ENCODE results near the gene AMBP. TPM values are rescaled to one million over a fixed set of nuclear protein-coding genes. Genes with fewer than 3 reads are reported as not detected.
A peak's percentile ranks its signal among the peaks of the same experiment; 100 is the strongest.

Gene AMBP
- total RNA-seq, 1 experiment from 2014 or later, result 0.20 TPM

DNA sequence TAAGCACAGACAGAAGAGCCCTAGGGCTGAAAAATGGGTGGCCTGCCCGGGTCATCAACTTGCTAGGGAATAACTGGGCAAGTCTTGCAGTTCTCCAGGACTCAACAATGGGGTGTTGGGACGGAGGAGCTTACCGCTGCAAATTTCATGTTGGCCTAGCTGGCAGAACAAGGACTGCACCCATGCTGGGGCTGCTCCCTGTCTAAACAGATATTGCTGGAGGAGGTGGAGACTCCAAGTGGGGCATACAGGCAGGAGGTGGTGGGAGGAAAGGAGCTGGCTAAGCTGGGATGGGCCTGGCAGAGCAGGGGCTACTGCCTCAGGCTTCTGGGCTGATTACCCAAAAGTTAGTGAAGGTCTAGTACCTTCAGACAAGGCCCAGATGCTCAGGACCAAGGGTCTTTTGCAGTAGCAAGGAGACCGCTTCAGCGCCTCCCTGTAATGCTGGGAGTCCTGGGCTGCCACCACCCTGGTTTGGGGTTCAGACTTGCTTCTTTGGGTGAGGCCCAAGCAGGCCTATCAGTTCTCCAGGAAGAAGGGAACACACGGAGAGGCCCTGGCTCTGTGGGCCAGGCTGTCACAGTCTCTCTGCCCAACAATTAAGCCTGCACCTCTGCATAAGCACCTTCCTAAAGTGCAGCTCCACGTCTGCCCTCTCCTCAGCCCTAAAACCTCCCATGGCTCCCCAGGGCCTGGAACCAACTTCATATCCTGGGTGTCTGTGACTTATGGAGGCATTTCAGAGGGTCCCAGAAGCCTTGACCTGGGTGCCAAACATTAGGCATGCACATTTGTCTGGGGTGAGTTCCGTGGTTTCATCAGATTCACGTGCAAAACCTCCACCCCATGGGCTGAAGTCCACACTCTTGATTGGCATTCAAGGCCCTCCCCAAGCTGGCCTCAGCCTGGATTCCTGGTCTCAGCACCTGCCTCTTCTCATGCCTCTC, 45.2 kb upstream of the AMBP start:
- H4K5ac ChIP-seq (ENCODE audit: insufficient read length, low read depth, low read length), result no peak overlapping the region
- peaks cover 7 to 32% of the 10 kb centered on the region in 2 experiments for H3K4me1 Mint-ChIP-seq
- H3K56ac ChIP-seq (ENCODE audit: insufficient read length, low read depth, low read length), result no peak overlapping the region
- H2AFZ ChIP-seq (ENCODE audit: low read length), result no peak overlapping the region
- no peak overlapping the region for H4K91ac ChIP-seq (ENCODE audit: insufficient read length, low read depth, low read length)
- no peaks in the 10 kb centered on the region for H3K79me1 ChIP-seq (ENCODE audit: insufficient read depth, low read depth, low read length, poor library complexity, severe bottlenecking)
- H3K23me2 ChIP-seq (ENCODE audit: insufficient read length, low read depth, low read length, poor library complexity, severe bottlenecking), result no peaks in the 10 kb centered on the region
- H3K27ac Mint-ChIP-seq, result peak overlapping the region in 1 of 3 experiments; percentile 66; a peak in 1 of 7 replicates
- H2BK5ac ChIP-seq (ENCODE audit: insufficient read length, low read length), result no peak overlapping the region
- WGBS (ENCODE audit: extremely low coverage, insufficient read length, low lambda C conversion rate), result no CpG with 5 or more reads among the region's 9 CpGs
- no peaks in the 10 kb centered on the region for H3K9me3 ChIP-seq (ENCODE audit: control insufficient read depth, low read depth, low read length)
- no peak overlapping the region for H3K4ac ChIP-seq (ENCODE audit: low read depth, low read length)
- TF ChIP-seq CTCF (conservative IDR thresholded peaks at IDR 0.05), result no peak
- H3K4me1 ChIP-seq (ENCODE audit: insufficient read depth, low read length), result no peaks in the 10 kb centered on the region
- DNase-seq, result no peak
- H3K27me3 Mint-ChIP-seq (ENCODE audit: low read depth), result peaks cover 30% of the 10 kb centered on the region
- H4K20me1 ChIP-seq (ENCODE audit: control insufficient read depth, insufficient read depth, insufficient read length), result no peaks in the 10 kb centered on the region
- H3K18ac ChIP-seq (ENCODE audit: insufficient read length, low read depth, low read length), result no peak overlapping the region
- no peaks in the 10 kb centered on the region for H3K27me3 ChIP-seq (ENCODE audit: insufficient read depth, low read length)
- H3K27ac ChIP-seq (ENCODE audit: insufficient read length, low read depth, low read length), result no peak overlapping the region
- H3T11ph ChIP-seq (ENCODE audit: low read length), result no peak overlapping the region
- no peak overlapping the region for H3K4me2 ChIP-seq (ENCODE audit: insufficient read depth, insufficient read length, low read length)
- no peak overlapping the region for H3K4me3 Mint-ChIP-seq
- no peak overlapping the region for H2AK5ac ChIP-seq (ENCODE audit: insufficient read length, low read length)
- peaks cover 0 to 3% of the 10 kb centered on the region in 2 experiments; a peak in 2 of 5 replicates for H3K9me3 Mint-ChIP-seq
- H2BK15ac ChIP-seq (ENCODE audit: low read depth, low read length), result no peak overlapping the region
- no peak overlapping the region for H3K23ac ChIP-seq (ENCODE audit: insufficient read length, low read depth, low read length)
- H3K9ac ChIP-seq (ENCODE audit: extremely low read depth, insufficient read length, low read length), result no peak overlapping the region
- no peak overlapping the region for H2BK20ac ChIP-seq (ENCODE audit: low read depth, low read length, poor library complexity, severe bottlenecking)
- H3K79me2 ChIP-seq (ENCODE audit: insufficient read depth, low read length), result no peaks in the 10 kb centered on the region
- no peak overlapping the region; the same call in 1 of the 2 replicates for H3K14ac ChIP-seq (ENCODE audit: insufficient read depth, low read length)
- H4K8ac ChIP-seq (replicated peaks; ENCODE audit: insufficient read length, low read depth, low read length), result no peak overlapping the region
- H2BK120ac ChIP-seq (ENCODE audit: low read depth, low read length, poor library complexity, severe bottlenecking), result no peak overlapping the region
- H2BK12ac ChIP-seq (ENCODE audit: insufficient read length, low read depth, low read length), result no peak overlapping the region
- H3K36me3 Mint-ChIP-seq (ENCODE audit: insufficient read depth in 1 of 3, low read depth in 3 of 3), result no peaks in the 10 kb centered on the region; a peak in 1 of 7 replicates
